Measurements from ENCODE around the gene TBC1D17. TPM values are rescaled to one million over a fixed set of nuclear protein-coding genes. Genes with fewer than 3 reads are reported as not detected.

TBC1D17 gene
- polyA plus RNA-seq, 2 of the 4 experiments (the other 2 are of a cell fraction) = 12.3 to 41.5 TPM

DNA sequence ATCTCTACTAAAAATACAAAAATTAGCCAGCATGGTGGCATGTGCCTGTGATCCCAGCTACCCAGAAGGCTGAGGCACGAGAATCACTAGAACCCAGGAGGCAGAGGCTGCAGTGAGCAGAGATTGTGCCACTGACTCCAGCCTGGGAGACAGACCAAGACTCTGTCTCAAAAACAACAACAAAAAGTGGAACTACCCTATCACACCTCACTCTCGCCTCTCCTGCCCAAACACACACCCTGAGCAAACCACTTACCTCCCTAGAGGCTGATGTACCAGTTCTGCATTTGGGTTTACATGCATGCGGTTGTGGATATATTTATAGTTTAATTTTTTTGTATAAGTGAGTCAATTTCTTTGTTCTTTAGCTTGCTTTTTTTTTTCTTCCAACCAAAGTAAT is 34.2 kb upstream of the TBC1D17 start:
- POLR2A ChIA-PET = no interaction called here
- no peak for ATAC-seq

GRCh38 chr19:49844138-49845095 is 33.1 kb upstream of the TBC1D17 start:
- no peaks in the 10 kb centered on the region for H3K4me1 ChIP-seq
- no peak overlapping the region for H3K4me3 ChIP-seq
- 84% methylated on average over 13 of the region's 18 CpGs for WGBS (ENCODE audit: missing lambda C conversion rate)
- H3K9me3 ChIP-seq = no peaks in the 10 kb centered on the region
- H3K4me2 ChIP-seq = no peak overlapping the region
- no peak overlapping the region for H3K27ac ChIP-seq
- FAIRE-seq (no peak), ATAC-seq (no peak), DNase-seq (ENCODE audit: low read depth in 1 of 2, low spot score in 1 of 2) (no peak)
- ChIA-PET POLR2A (no interaction called here), CTCF (interaction anchor here (0.8 to 3.2 kb wide), 8 partner anchors 8 to 172 kb away, joined by 3 to 7 read pairs (median 3); no protein-coding TSS in a partner anchor)
- TF ChIP-seq MAZ (IDR thresholded peaks at IDR 0.05; ENCODE audit: borderline replicate concordance, low read depth, low read length) (no peak), FOSB (CRISPR knock-in tag; IDR thresholded peaks at IDR 0.05) (no peak), CBX2 (IDR thresholded peaks at IDR 0.05; ENCODE audit: borderline replicate concordance, low read depth) (no peak), ATOH8 (CRISPR knock-in tag; IDR thresholded peaks at IDR 0.05; ENCODE audit: low read depth) (no peak), HDAC2 (IDR thresholded peaks at IDR 0.05) (no peak), JUNB (IDR thresholded peaks at IDR 0.05) (no peak), HOXA7 (CRISPR knock-in tag; IDR thresholded peaks at IDR 0.05) (no peak)

More for the DNA sequence above, 34.2 kb upstream of the TBC1D17 start:
- TF ChIP-seq KDM1A (IDR thresholded peaks at IDR 0.05; ENCODE audit: low read depth) (no peak), EHF (CRISPR knock-in tag; IDR thresholded peaks at IDR 0.05) (no peak)
- Histone ChIP-seq H3K9me3 (no peaks in the 10 kb centered on the region), H3K27ac (no peak overlapping the region), H3K4me3 (no peak overlapping the region), H3K4me2 (no peak overlapping the region), H3K4me1 (no peaks in the 10 kb centered on the region)
- FAIRE-seq (no peak), DNase-seq (ENCODE audit: low read depth in 1 of 2, low spot score in 1 of 2) (no peak)
- CTCF ChIA-PET = interaction anchor here (1.4 to 3.2 kb wide), 3 partner anchors 13 to 171 kb away, joined by 3 to 7 read pairs (median 3); no protein-coding TSS in a partner anchor
- 85% methylated on average over 3 of the region's 3 CpGs for WGBS (ENCODE audit: missing lambda C conversion rate)

GRCh38 chr19:49845414-49845813 is 32.1 kb upstream of the TBC1D17 start:
- ATAC-seq (no peak), FAIRE-seq (no peak), DNase-seq (ENCODE audit: low read depth in 1 of 2, low spot score in 1 of 2) (no peak)
- H3K4me2 ChIP-seq = no peak overlapping the region
- no peak overlapping the region for H3K27ac ChIP-seq
- H3K4me3 ChIP-seq = no peak overlapping the region
- 73% methylated on average over 3 of the region's 3 CpGs for whole genome bisulfite sequencing (ENCODE audit: missing lambda C conversion rate)
- TF ChIP-seq RNF2 (IDR thresholded peaks at IDR 0.05; ENCODE audit: borderline replicate concordance, low read depth) = no peak
- no peak for TF ChIP-seq NFE2L2 (conservative IDR thresholded peaks at IDR 0.05; ENCODE audit: low read length)
- TF ChIP-seq, protein P1, sequence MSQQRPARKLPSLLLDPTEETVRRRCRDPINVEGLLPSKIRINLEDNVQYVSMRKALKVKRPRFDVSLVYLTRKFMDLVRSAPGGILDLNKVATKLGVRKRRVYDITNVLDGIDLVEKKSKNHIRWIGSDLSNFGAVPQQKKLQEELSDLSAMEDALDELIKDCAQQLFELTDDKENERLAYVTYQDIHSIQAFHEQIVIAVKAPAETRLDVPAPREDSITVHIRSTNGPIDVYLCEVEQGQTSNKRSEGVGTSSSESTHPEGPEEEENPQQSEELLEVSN (IDR thresholded peaks at IDR 0.05; ENCODE audit: borderline replicate concordance, low read depth) = no peak
- no peak for TF ChIP-seq RFX5 (IDR thresholded peaks at IDR 0.05)
- TF ChIP-seq EHF (CRISPR knock-in tag; IDR thresholded peaks at IDR 0.05) = no peak
- H3K9me3 ChIP-seq = no peaks in the 10 kb centered on the region
- ChIA-PET CTCF (interaction anchor here (0.8 to 3.2 kb wide), 5 partner anchors 9 to 164 kb away, joined by 3 to 7 read pairs (median 4); no protein-coding TSS in a partner anchor), POLR2A (no interaction called here)
- peaks cover 4% of the 10 kb centered on the region; the same call in 1 of the 3 replicates for H3K4me1 ChIP-seq

- FAIRE-seq = no peak
- no peak overlapping the region for H3K4me2 ChIP-seq
- ATAC-seq = no peak
- 66% methylated on average over 5 of the region's 5 CpGs for WGBS (ENCODE audit: missing lambda C conversion rate)
- CTCF ChIA-PET = interaction anchor here (1.1 to 1.7 kb wide), 4 partner anchors 9 to 161 kb away, joined by 3 to 4 read pairs (median 4); no protein-coding TSS in a partner anchor
- no peak overlapping the region for H3K27ac ChIP-seq
- DNase-seq (ENCODE audit: low read depth in 1 of 2, low spot score in 1 of 2) = no peak
- no peak overlapping the region for H3K4me3 ChIP-seq
- H3K4me1 ChIP-seq = peaks cover 4% of the 10 kb centered on the region; the same call in 1 of the 3 replicates
- POLR2A ChIA-PET = no interaction called here
- no peaks in the 10 kb centered on the region for H3K9me3 ChIP-seq
- TF ChIP-seq, protein P2, sequence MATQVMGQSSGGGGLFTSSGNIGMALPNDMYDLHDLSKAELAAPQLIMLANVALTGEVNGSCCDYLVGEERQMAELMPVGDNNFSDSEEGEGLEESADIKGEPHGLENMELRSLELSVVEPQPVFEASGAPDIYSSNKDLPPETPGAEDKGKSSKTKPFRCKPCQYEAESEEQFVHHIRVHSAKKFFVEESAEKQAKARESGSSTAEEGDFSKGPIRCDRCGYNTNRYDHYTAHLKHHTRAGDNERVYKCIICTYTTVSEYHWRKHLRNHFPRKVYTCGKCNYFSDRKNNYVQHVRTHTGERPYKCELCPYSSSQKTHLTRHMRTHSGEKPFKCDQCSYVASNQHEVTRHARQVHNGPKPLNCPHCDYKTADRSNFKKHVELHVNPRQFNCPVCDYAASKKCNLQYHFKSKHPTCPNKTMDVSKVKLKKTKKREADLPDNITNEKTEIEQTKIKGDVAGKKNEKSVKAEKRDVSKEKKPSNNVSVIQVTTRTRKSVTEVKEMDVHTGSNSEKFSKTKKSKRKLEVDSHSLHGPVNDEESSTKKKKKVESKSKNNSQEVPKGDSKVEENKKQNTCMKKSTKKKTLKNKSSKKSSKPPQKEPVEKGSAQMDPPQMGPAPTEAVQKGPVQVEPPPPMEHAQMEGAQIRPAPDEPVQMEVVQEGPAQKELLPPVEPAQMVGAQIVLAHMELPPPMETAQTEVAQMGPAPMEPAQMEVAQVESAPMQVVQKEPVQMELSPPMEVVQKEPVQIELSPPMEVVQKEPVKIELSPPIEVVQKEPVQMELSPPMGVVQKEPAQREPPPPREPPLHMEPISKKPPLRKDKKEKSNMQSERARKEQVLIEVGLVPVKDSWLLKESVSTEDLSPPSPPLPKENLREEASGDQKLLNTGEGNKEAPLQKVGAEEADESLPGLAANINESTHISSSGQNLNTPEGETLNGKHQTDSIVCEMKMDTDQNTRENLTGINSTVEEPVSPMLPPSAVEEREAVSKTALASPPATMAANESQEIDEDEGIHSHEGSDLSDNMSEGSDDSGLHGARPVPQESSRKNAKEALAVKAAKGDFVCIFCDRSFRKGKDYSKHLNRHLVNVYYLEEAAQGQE (IDR thresholded peaks at IDR 0.05) = no peak
- TF ChIP-seq HDAC2 (IDR thresholded peaks at IDR 0.05) (no peak), EHF (CRISPR knock-in tag; IDR thresholded peaks at IDR 0.05) (no peak), HOXB13 (CRISPR knock-in tag; IDR thresholded peaks at IDR 0.05; ENCODE audit: low read depth) (no peak), ZSCAN20 (CRISPR knock-in tag; IDR thresholded peaks at IDR 0.05) (no peak), KDM1A (IDR thresholded peaks at IDR 0.05; ENCODE audit: low read depth) (no peak), RARB (CRISPR knock-in tag; IDR thresholded peaks at IDR 0.05) (no peak), NFE2L2 (conservative IDR thresholded peaks at IDR 0.05; ENCODE audit: low read length) (no peak), ELK1 (IDR thresholded peaks at IDR 0.05; ENCODE audit: low read depth, low read length) (no peak), POLR2A (IDR thresholded peaks at IDR 0.05; ENCODE audit: low read length) (no peak), MYC (IDR thresholded peaks at IDR 0.05; ENCODE audit: borderline replicate concordance, low read length) (no peak), POLR2AphosphoS2 (conservative IDR thresholded peaks at IDR 0.05; ENCODE audit: low read length) (no peak)
- TF ChIP-seq, protein P1 (IDR thresholded peaks at IDR 0.05; ENCODE audit: borderline replicate concordance, low read depth) = no peak
These were observed 31.1 kb upstream of the TBC1D17 start for GRCh38 chr19:49846408-49846807.

Measured in A549 (cell line).